Measurements from ENCODE around the gene REXO5. TPM values are rescaled to one million over a fixed set of nuclear protein-coding genes. Genes with fewer than 3 reads are reported as not detected.
"Not testable (repeated sequence)": the region's sequence is repeated elsewhere in the genome, so short reads cannot be mapped to it uniquely, and the experiment has no call there.

REXO5 gene
- total and polyA plus RNA-seq, 8 donors = 0.88 to 4.9 (median 2.1) TPM

GRCh38 chr16:20799599-20799998, 6.7 kb upstream of the REXO5 start:
- ATAC-seq = peak in 1 of 4 donors; percentile 58
- peak; percentile 97 for FAIRE-seq
- intact Hi-C loops (cut with DNase I) = no loop called here
- H3K27ac ChIP-seq = no peak overlapping the region
- DNase-seq = no peak
- peak in 3 of 4 donors; percentile 17 to 24 (median 23) for TF ChIP-seq CTCF (IDR thresholded peaks at IDR 0.05)
- peaks cover 0 to 24% (median 0%) of the 10 kb centered on the region in 3 donors for H3K36me3 ChIP-seq
- H3K27me3 ChIP-seq = no peaks in the 10 kb centered on the region
- 59 to 72% methylated on average over 2 of the region's 2 CpGs for WGBS, 2 donors
- H3K9me3 ChIP-seq = no peaks in the 10 kb centered on the region
- no peak overlapping the region for H3K4me3 ChIP-seq
- peaks cover 0 to 4% (median under 1%) of the 10 kb centered on the region in 3 donors for H3K4me1 ChIP-seq

GRCh38 chr16:20801278-20801677, 5.0 kb upstream of the REXO5 start:
- no peak for FAIRE-seq
- no peaks in the 10 kb centered on the region for H3K9me3 ChIP-seq
- no peak overlapping the region for H3K4me3 ChIP-seq
- no peak for TF ChIP-seq CTCF (IDR thresholded peaks at IDR 0.05)
- intact Hi-C loops (cut with DNase I) = no loop called here
- peaks cover 0 to 10% (median 9%) of the 10 kb centered on the region in 3 donors for H3K4me1 ChIP-seq
- WGBS, 2 donors = 16 to 38% methylated on average over 1 of the region's 1 CpG
- no peak for ATAC-seq
- no peak for DNase-seq
- H3K27me3 ChIP-seq = no peaks in the 10 kb centered on the region
- H3K36me3 ChIP-seq = peaks cover 0 to 24% (median 0%) of the 10 kb centered on the region in 3 donors
- no peak overlapping the region for H3K27ac ChIP-seq

- Histone ChIP-seq H3K9me3 (no peaks in the 10 kb centered on the region), H3K4me1 (peaks cover 0 to 10% (median 9%) of the 10 kb centered on the region in 3 donors), H3K27me3 (no peaks in the 10 kb centered on the region), H3K36me3 (peaks cover 0 to 7% (median 0%) of the 10 kb centered on the region in 3 donors), H3K27ac (no peak overlapping the region), H3K4me3 (no peak overlapping the region)
- FAIRE-seq = no peak
- intact Hi-C loops (cut with DNase I) = no loop called here
- no peak for ATAC-seq
- no peak for TF ChIP-seq CTCF (IDR thresholded peaks at IDR 0.05)
- 50 to 51% methylated on average over 2 of the region's 2 CpGs for WGBS, 2 donors
- DNase-seq = no peak
Observed at GRCh38 chr16:20803192-20803560, 3.2 kb upstream of the REXO5 start.

GRCh38 chr16:20803561-20804214, 2.6 kb upstream of the REXO5 start:
- Histone ChIP-seq H3K27ac (no peak overlapping the region), H3K36me3 (peaks cover 0 to 2% (median 0%) of the 10 kb centered on the region in 3 donors), H3K27me3 (no peaks in the 10 kb centered on the region), H3K9me3 (no peaks in the 10 kb centered on the region), H3K4me3 (no peak overlapping the region), H3K4me1 (peaks cover 0 to 10% (median 9%) of the 10 kb centered on the region in 3 donors)
- DNase-seq (no peak), ATAC-seq (no peak), FAIRE-seq (no peak)
- WGBS, 2 donors = 64 to 72% methylated on average over 7 of the region's 7 CpGs
- TF ChIP-seq CTCF (IDR thresholded peaks at IDR 0.05) = no peak
- intact Hi-C loops (cut with DNase I) = no loop called here

GRCh38 chr16:20805684-20806167, 601 bp upstream of the REXO5 start:
- intact Hi-C loops (cut with DNase I); H3K36me3 ChIP-seq; H3K9me3 ChIP-seq; H3K27me3 ChIP-seq; FAIRE-seq; H3K4me1 ChIP-seq; DNase-seq: not testable (repeated sequence)
- ATAC-seq = peak; percentile 4 to 9 (median 6)
- 2 to 3% methylated on average over 12 of the region's 12 CpGs for WGBS, 2 donors
- Histone ChIP-seq H3K4me3 (peak overlapping the region; percentile 69 to 89 (median 80)), H3K27ac (peak overlapping the region; percentile 86 to 95 (median 90))
